ENCODE results near the gene LYPD5. TPM values are rescaled to one million over a fixed set of nuclear protein-coding genes. Genes with fewer than 3 reads are reported as not detected.

Gene LYPD5
- total RNA-seq, 1 experiment from 2014 or later, result not detected

DNA sequence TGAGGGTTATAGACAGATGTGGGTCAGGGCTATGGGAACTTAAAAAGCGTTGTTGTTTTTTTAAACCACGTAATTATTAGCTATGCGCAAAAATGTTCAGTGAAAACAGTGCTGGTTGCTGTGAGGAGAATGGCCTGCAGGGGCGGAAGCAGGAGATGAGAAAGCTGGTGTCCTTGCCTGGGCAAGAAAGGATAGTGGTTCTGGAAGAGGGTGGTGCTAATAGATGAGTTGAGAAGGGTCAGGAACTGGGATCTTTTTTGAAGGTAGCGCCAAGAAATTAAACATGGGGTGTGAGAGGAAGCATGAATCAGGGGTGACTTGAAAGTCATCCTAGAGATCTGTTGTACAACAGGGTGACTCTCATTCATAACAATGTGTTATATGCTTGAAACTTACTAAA, 42.7 kb downstream of the LYPD5 start:
- Histone ChIP-seq H3K9me3 (ENCODE audit: low read length) (no peaks in the 10 kb centered on the region), H3K4me1 (ENCODE audit: low read length) (peaks cover 19% of the 10 kb centered on the region), H3K4me3 (ENCODE audit: low read length) (no peak overlapping the region), H3K9me2 (replicated peaks; ENCODE audit: insufficient read depth, low read length) (no peaks in the 10 kb centered on the region), H3K27me3 (ENCODE audit: low read length) (no peaks in the 10 kb centered on the region), H2AFZ (ENCODE audit: low read length) (0 out of 2 replicates have a peak overlapping the region, but pooled peaks have one; percentile 33), H3K9ac (ENCODE audit: low read length) (no peak overlapping the region), H3K4me2 (ENCODE audit: low read depth, low read length, poor library complexity, severe bottlenecking) (no peak overlapping the region), H3K27ac (ENCODE audit: low read length) (no peak overlapping the region), H3K79me2 (ENCODE audit: low read length) (peaks cover 7% of the 10 kb centered on the region), H4K20me1 (ENCODE audit: insufficient read depth, low read depth, low read length) (no peaks in the 10 kb centered on the region), H3K36me3 (ENCODE audit: insufficient read depth, low read length) (peaks cover 6% of the 10 kb centered on the region)
- peak; percentile 59 for DNase-seq

- H3K9me2 ChIP-seq (replicated peaks; ENCODE audit: insufficient read depth, low read length), result no peaks in the 10 kb centered on the region
- no peaks in the 10 kb centered on the region for H4K20me1 ChIP-seq (ENCODE audit: insufficient read depth, low read depth, low read length)
- H3K27ac ChIP-seq (ENCODE audit: low read length), result peak overlapping the region; percentile 88
- peak; percentile 94 for DNase-seq
- H2AFZ ChIP-seq (ENCODE audit: low read length), result no peak overlapping the region
- H3K4me1 ChIP-seq (ENCODE audit: low read length), result peaks cover 31% of the 10 kb centered on the region
- peak overlapping the region; percentile 96 for H3K9ac ChIP-seq (ENCODE audit: low read length)
- H3K9me3 ChIP-seq (ENCODE audit: low read length), result no peaks in the 10 kb centered on the region
- H3K27me3 ChIP-seq (ENCODE audit: low read length), result no peaks in the 10 kb centered on the region
- peaks cover 33% of the 10 kb centered on the region for H3K79me2 ChIP-seq (ENCODE audit: low read length)
- peak overlapping the region; percentile 96 for H3K4me2 ChIP-seq (ENCODE audit: low read depth, low read length, poor library complexity, severe bottlenecking)
- peaks cover 6% of the 10 kb centered on the region for H3K36me3 ChIP-seq (ENCODE audit: insufficient read depth, low read length)
- H3K4me3 ChIP-seq (ENCODE audit: low read length), result peak overlapping the region; percentile 93
Measured at GRCh38 chr19:43755256-43755801, 46.9 kb downstream of the LYPD5 start.

DNA sequence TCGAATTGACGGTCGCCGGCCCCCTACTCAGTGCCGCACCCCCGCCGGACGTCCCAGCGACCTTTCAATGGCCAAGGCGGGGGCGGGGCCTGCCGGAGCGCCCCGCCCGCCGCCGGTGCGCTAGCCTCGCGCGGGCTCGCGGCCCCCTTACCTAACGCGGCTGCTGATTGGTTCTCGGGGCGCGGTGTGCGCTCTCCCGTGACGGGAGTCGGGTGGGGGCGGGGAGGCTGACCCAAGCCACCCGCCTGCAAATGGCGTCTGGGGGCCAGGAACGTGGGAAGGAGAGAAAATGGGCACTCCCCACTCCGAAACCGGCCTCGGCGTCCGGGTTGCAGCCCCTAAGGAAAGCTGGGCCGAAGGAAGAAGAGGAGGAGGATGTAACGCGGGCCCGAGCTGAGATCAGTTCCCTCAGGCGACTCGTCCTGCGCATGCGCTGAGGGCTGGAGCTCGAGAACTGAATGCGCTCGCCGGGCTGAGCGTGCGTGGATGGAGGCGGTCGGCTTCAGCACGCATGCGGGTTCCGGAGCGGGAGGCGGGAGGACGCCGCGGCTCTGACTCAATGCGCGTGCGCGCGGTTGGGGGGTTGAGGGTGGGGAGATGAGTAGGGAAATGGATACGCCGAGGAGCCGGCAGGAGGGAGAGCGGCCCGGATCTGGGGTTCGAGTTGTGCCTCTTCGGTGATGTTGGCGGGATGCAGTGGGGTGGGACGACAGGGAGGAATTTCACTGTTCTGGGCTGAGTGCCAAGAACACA, 47.6 kb downstream of the LYPD5 start, which contains the start of gene SMG9:
SMG9 (minus strand) TSS at position 460 of the 753 bp plus-strand sequence. CDS start 4,221 bp downstream, outside the sequence.
- Histone ChIP-seq H3K79me2 (ENCODE audit: low read length) (peaks cover 33% of the 10 kb centered on the region), H3K27ac (ENCODE audit: low read length) (peak within 1 kb of the TSS; percentile 88), H3K4me2 (ENCODE audit: low read depth, low read length, poor library complexity, severe bottlenecking) (peak within 1 kb of the TSS; percentile 96), H3K4me1 (ENCODE audit: low read length) (peaks cover 32% of the 10 kb centered on the region), H3K27me3 (ENCODE audit: low read length) (no peaks in the 10 kb centered on the region), H3K9me2 (replicated peaks; ENCODE audit: insufficient read depth, low read length) (no peaks in the 10 kb centered on the region), H3K36me3 (ENCODE audit: insufficient read depth, low read length) (peaks cover 6% of the 10 kb centered on the region), H2AFZ (ENCODE audit: low read length) (peak within 1 kb of the TSS; percentile 47; the same call in 1 of the 2 replicates), H3K9ac (ENCODE audit: low read length) (peak within 1 kb of the TSS; percentile 96), H4K20me1 (ENCODE audit: insufficient read depth, low read depth, low read length) (no peaks in the 10 kb centered on the region), H3K9me3 (ENCODE audit: low read length) (no peaks in the 10 kb centered on the region), H3K4me3 (ENCODE audit: low read length) (peak within 1 kb of the TSS; percentile 93)
- DNase-seq, result peak; percentile 99

DNA sequence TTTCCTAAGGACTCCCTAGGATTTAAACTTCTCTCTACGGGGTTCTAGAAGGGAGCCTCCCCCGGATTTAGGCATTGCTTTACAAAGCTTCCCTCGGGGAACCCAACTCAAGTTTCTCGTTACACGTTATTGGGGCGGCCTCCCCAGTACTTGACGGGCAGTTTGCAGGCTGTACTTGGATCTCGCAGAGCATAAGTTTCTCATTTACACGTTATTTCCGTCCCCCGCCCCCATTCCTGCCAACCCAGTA, 48.1 kb downstream of the LYPD5 start:
- Histone ChIP-seq H3K27me3 (ENCODE audit: low read length) (no peaks in the 10 kb centered on the region), H3K36me3 (ENCODE audit: insufficient read depth, low read length) (peaks cover 6% of the 10 kb centered on the region), H3K4me1 (ENCODE audit: low read length) (peaks cover 35% of the 10 kb centered on the region), H3K9ac (ENCODE audit: low read length) (peak overlapping the region; percentile 96), H3K4me3 (ENCODE audit: low read length) (peak overlapping the region; percentile 93), H3K9me2 (replicated peaks; ENCODE audit: insufficient read depth, low read length) (no peaks in the 10 kb centered on the region), H3K9me3 (ENCODE audit: low read length) (no peaks in the 10 kb centered on the region), H2AFZ (ENCODE audit: low read length) (peak overlapping the region; percentile 17; the same call in 1 of the 2 replicates), H3K27ac (ENCODE audit: low read length) (peak overlapping the region; percentile 88), H3K4me2 (ENCODE audit: low read depth, low read length, poor library complexity, severe bottlenecking) (peak overlapping the region; percentile 96), H3K79me2 (ENCODE audit: low read length) (peaks cover 33% of the 10 kb centered on the region), H4K20me1 (ENCODE audit: insufficient read depth, low read depth, low read length) (no peaks in the 10 kb centered on the region)
- no peak for DNase-seq

DNA sequence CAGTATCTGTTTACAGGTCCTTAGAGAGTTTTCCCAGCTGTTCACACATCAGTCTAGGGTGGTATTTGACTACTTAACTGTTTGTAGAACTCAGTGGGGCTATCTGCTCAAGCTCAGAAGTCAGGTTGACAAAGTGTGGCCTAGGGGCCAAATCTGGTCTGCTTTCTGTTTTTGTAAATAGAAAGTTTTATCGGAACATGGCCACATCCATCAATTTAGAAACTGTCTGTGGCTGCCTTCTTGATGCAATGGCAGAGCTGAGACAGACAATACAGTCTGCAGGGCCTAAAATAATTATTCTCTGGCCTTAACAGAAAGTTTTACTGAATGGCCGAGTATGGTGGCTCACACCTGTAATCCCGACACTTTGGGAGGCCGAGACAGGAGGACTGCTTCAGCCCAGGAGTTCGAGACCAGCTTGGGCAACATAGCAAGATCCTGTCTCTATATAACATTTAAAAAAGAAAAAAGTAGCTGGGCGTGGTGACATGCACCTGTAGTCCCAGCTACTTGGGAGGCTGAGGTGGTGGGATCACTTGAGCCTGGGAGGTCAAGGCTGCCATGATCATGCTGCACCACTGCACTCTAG, 49.9 kb downstream of the LYPD5 start:
- DNase-seq, result no peak
- no peak overlapping the region for H3K4me2 ChIP-seq (ENCODE audit: low read depth, low read length, poor library complexity, severe bottlenecking)
- no peak overlapping the region for H3K9ac ChIP-seq (ENCODE audit: low read length)
- no peak overlapping the region for H3K4me3 ChIP-seq (ENCODE audit: low read length)
- peaks cover 33% of the 10 kb centered on the region for H3K79me2 ChIP-seq (ENCODE audit: low read length)
- H3K27ac ChIP-seq (ENCODE audit: low read length), result no peak overlapping the region
- H4K20me1 ChIP-seq (ENCODE audit: insufficient read depth, low read depth, low read length), result no peaks in the 10 kb centered on the region
- no peaks in the 10 kb centered on the region for H3K27me3 ChIP-seq (ENCODE audit: low read length)
- no peak overlapping the region for H2AFZ ChIP-seq (ENCODE audit: low read length)
- H3K36me3 ChIP-seq (ENCODE audit: insufficient read depth, low read length), result peaks cover 6% of the 10 kb centered on the region
- H3K9me3 ChIP-seq (ENCODE audit: low read length), result no peaks in the 10 kb centered on the region
- H3K4me1 ChIP-seq (ENCODE audit: low read length), result peaks cover 40% of the 10 kb centered on the region
- no peaks in the 10 kb centered on the region for H3K9me2 ChIP-seq (replicated peaks; ENCODE audit: insufficient read depth, low read length)

DNA sequence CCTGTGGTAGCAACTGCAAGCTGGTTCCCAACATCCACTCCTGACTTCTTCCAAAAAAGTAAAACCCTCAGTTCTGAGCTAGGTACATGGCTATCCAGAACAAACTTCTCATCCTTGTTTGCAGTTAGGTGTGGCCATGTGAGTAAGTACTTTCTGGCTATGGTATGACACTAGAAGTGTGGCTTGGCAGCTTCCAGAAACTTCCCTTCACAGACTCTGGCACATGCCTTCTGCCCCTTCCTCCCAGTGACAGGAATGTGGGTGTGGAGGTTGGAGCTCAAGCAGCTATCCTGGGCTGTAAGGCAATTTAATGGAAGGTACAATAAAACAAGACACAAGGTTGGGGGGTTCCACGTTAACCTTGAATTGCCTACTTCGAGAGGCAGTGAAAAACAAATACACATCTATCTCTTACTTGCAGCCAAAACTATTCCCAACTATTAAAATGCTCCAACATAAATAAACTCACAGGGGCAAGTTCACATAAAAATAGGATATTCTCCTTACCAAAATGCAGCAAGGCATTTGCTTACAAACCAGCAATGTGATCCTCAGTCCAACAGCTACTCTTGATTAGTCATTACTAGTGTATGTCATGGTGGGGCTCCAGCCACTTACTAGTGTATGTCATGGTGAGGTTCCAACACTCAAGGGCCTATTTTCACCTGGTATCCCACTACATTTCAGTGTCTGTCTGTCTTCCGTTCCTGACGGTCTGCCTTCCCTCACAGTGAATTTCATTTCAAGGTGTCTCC, 50.6 kb downstream of the LYPD5 start:
- peaks cover 33% of the 10 kb centered on the region for H3K79me2 ChIP-seq (ENCODE audit: low read length)
- H3K4me3 ChIP-seq (ENCODE audit: low read length), result no peak overlapping the region
- H3K4me2 ChIP-seq (ENCODE audit: low read depth, low read length, poor library complexity, severe bottlenecking), result no peak overlapping the region
- no peaks in the 10 kb centered on the region for H4K20me1 ChIP-seq (ENCODE audit: insufficient read depth, low read depth, low read length)
- H3K36me3 ChIP-seq (ENCODE audit: insufficient read depth, low read length), result peaks cover 6% of the 10 kb centered on the region
- no peak overlapping the region for H3K9ac ChIP-seq (ENCODE audit: low read length)
- H3K9me2 ChIP-seq (replicated peaks; ENCODE audit: insufficient read depth, low read length), result no peaks in the 10 kb centered on the region
- no peak overlapping the region for H3K27ac ChIP-seq (ENCODE audit: low read length)
- H3K9me3 ChIP-seq (ENCODE audit: low read length), result no peaks in the 10 kb centered on the region
- no peaks in the 10 kb centered on the region for H3K27me3 ChIP-seq (ENCODE audit: low read length)
- peaks cover 40% of the 10 kb centered on the region for H3K4me1 ChIP-seq (ENCODE audit: low read length)
- no peak for DNase-seq
- H2AFZ ChIP-seq (ENCODE audit: low read length), result no peak overlapping the region

DNA sequence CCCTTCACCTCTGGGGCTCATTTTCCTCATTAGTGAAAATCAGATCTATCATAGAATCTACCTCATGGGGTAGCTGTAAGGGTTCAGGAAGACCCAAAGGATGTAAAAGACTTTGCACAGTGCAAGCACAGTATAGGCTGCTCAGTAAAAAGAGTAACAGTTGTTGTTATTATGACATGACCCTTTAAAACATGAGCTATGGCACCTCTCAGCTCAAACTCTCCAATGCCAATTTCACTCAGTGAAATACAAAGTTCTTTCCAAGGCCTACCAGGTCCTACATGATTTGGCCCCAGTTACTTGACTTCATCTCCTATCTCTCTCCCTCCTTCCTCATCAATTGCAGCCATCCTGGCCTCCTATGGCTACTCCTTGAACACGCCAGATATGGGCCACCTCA, 52.3 kb downstream of the LYPD5 start:
- DNase-seq, result no peak
- Histone ChIP-seq H3K36me3 (ENCODE audit: insufficient read depth, low read length) (peaks cover 3% of the 10 kb centered on the region; the same call in 1 of the 2 replicates), H3K27ac (ENCODE audit: low read length) (no peak overlapping the region), H3K4me1 (ENCODE audit: low read length) (peaks cover 27% of the 10 kb centered on the region), H3K4me2 (ENCODE audit: low read depth, low read length, poor library complexity, severe bottlenecking) (no peak overlapping the region), H3K79me2 (ENCODE audit: low read length) (peaks cover 26% of the 10 kb centered on the region), H3K9me3 (ENCODE audit: low read length) (no peaks in the 10 kb centered on the region), H3K9me2 (replicated peaks; ENCODE audit: insufficient read depth, low read length) (no peaks in the 10 kb centered on the region), H3K9ac (ENCODE audit: low read length) (peak overlapping the region; percentile 35; the same call in 1 of the 2 replicates), H3K4me3 (ENCODE audit: low read length) (no peak overlapping the region), H2AFZ (ENCODE audit: low read length) (no peak overlapping the region), H3K27me3 (ENCODE audit: low read length) (no peaks in the 10 kb centered on the region), H4K20me1 (ENCODE audit: insufficient read depth, low read depth, low read length) (no peaks in the 10 kb centered on the region)

GRCh38 chr19:43749152-43749551, 53.1 kb downstream of the LYPD5 start:
- no peak for DNase-seq
- peaks cover 27% of the 10 kb centered on the region for H3K4me1 ChIP-seq (ENCODE audit: low read length)
- H3K4me3 ChIP-seq (ENCODE audit: low read length), result no peak overlapping the region
- no peak overlapping the region for H2AFZ ChIP-seq (ENCODE audit: low read length)
- H3K27ac ChIP-seq (ENCODE audit: low read length), result no peak overlapping the region
- H3K79me2 ChIP-seq (ENCODE audit: low read length), result peaks cover 26% of the 10 kb centered on the region
- H3K36me3 ChIP-seq (ENCODE audit: insufficient read depth, low read length), result peaks cover 4% of the 10 kb centered on the region; the same call in 1 of the 2 replicates
- no peaks in the 10 kb centered on the region for H3K9me3 ChIP-seq (ENCODE audit: low read length)
- no peak overlapping the region for H3K4me2 ChIP-seq (ENCODE audit: low read depth, low read length, poor library complexity, severe bottlenecking)
- no peaks in the 10 kb centered on the region for H3K9me2 ChIP-seq (replicated peaks; ENCODE audit: insufficient read depth, low read length)
- H3K27me3 ChIP-seq (ENCODE audit: low read length), result no peaks in the 10 kb centered on the region
- H4K20me1 ChIP-seq (ENCODE audit: insufficient read depth, low read depth, low read length), result no peaks in the 10 kb centered on the region
- peak overlapping the region; percentile 35; the same call in 1 of the 2 replicates for H3K9ac ChIP-seq (ENCODE audit: low read length)

Data from Karpas-422 (cell line).